ENCODE results near the gene SLC38A11. TPM values are rescaled to one million over a fixed set of nuclear protein-coding genes. Genes with fewer than 3 reads are reported as not detected.

The SLC38A11 gene
- polyA plus RNA-seq, 3 donors = 0.07 TPM; not detected in 2

DNA sequence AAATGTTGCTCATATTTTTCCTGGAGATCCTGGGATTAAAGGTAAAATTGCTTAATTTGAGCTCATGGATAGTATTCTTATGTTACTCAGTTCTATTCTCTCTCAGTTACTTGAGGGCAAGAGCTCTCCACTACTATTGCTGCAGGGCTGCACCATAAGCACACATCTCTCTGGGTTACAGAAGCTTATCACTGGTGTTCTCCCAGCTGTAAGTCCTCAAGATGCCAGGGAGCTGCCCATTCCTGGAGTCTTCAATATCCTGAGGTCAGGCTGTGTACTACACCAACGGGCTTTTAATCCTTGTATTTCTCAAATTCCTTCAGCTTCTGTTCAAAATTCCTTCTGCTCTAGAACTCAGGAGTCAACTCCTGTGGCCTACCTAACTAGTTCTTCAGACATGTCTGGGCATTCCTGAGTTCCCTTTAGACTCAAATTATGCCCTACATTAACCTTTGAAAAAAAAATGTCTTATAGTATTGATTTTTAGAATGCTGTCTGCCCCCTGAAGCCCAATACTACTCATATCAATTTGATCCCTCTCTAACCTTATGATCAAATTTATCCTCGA lies 96.0 kb downstream of the SLC38A11 start:
- H3K36me3 Mint-ChIP-seq = no peaks in the 10 kb centered on the region
- Histone ChIP-seq H3K4me2 (replicated peaks; ENCODE audit: extremely low read depth, low read length, poor library complexity, severe bottlenecking) (no peak overlapping the region), H3K36me3 (replicated peaks in 1 of 2; ENCODE audit: control insufficient read depth in 1 of 2, insufficient read depth in 2 of 2, low read length in 2 of 2) (no peaks in the 10 kb centered on the region), H3K4me1 (ENCODE audit: control insufficient read depth in 1 of 2, insufficient read depth in 2 of 2, low read length in 2 of 2) (no peaks in the 10 kb centered on the region), H3K27ac (ENCODE audit: low read depth in 1 of 2, low read length in 2 of 2) (no peak overlapping the region), H3K9me3 (replicated peaks in 1 of 2; ENCODE audit: control insufficient read depth in 1 of 2, insufficient read depth in 1 of 2, low read length in 2 of 2) (no peaks in the 10 kb centered on the region), H3K9ac (ENCODE audit: insufficient read depth, low read length, poor library complexity, severe bottlenecking) (no peak overlapping the region), H3K27me3 (ENCODE audit: control insufficient read depth in 2 of 2, insufficient read depth in 2 of 2, low read length in 2 of 2) (no peaks in the 10 kb centered on the region), H4K20me1 (ENCODE audit: insufficient read depth, low read length) (no peaks in the 10 kb centered on the region), H3K79me2 (ENCODE audit: insufficient read depth, low read length) (no peaks in the 10 kb centered on the region), H3K4me3 (replicated peaks in 1 of 3; ENCODE audit: low read depth in 2 of 3, low read length in 3 of 3) (no peak overlapping the region), H2AFZ (ENCODE audit: insufficient read depth, low read depth, low read length, poor library complexity, severe bottlenecking) (no peak overlapping the region)
- WGBS (ENCODE audit: insufficient coverage) = 67% methylated on average over 1 of the region's 2 CpGs
- intact Hi-C loops (cut with micrococcal nuclease) = no loop called here
- H3K4me1 Mint-ChIP-seq = no peaks in the 10 kb centered on the region
- no peak overlapping the region for H3K4me3 Mint-ChIP-seq
- H3K27ac Mint-ChIP-seq = no peak overlapping the region
- TF ChIP-seq, protein P1, sequence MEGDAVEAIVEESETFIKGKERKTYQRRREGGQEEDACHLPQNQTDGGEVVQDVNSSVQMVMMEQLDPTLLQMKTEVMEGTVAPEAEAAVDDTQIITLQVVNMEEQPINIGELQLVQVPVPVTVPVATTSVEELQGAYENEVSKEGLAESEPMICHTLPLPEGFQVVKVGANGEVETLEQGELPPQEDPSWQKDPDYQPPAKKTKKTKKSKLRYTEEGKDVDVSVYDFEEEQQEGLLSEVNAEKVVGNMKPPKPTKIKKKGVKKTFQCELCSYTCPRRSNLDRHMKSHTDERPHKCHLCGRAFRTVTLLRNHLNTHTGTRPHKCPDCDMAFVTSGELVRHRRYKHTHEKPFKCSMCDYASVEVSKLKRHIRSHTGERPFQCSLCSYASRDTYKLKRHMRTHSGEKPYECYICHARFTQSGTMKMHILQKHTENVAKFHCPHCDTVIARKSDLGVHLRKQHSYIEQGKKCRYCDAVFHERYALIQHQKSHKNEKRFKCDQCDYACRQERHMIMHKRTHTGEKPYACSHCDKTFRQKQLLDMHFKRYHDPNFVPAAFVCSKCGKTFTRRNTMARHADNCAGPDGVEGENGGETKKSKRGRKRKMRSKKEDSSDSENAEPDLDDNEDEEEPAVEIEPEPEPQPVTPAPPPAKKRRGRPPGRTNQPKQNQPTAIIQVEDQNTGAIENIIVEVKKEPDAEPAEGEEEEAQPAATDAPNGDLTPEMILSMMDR (IDR thresholded peaks at IDR 0.05) = no peak
- H3K27me3 Mint-ChIP-seq (ENCODE audit: low read depth in 3 of 3) = peaks cover 0 to 3% (median 0%) of the 10 kb centered on the region in 3 donors
- no peak for DNase-seq
- H3K9me3 Mint-ChIP-seq = peaks cover 0 to 4% (median 0%) of the 10 kb centered on the region in 7 donors

DNA sequence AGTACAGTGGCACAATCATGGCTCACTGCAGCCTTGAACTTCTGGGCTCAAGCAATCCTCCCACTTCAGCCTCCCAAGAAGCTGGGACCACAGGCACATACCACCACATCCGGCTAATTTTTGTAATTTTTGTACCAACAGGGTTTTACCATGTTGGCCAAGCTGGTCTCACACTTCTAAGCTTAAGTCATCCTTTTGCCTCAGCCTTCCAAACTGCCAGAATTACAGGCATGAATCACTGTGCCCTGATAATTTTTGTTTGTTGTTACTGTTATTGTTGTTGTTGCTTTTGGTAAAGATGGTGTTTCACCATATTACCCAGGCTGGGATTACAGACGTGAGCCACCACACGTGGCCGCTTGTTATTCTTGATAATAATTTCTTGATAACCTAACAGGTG lies 103.2 kb downstream of the SLC38A11 start:
- intact Hi-C loops (cut with micrococcal nuclease) = no loop called here
- H4K20me1 ChIP-seq (ENCODE audit: insufficient read depth, low read length) = no peaks in the 10 kb centered on the region
- DNase-seq = no peak
- Mint-ChIP-seq H3K27me3 (ENCODE audit: low read depth in 3 of 3) (peaks cover 3 to 4% (median 4%) of the 10 kb centered on the region in 3 donors), H3K4me1 (peaks cover 8% of the 10 kb centered on the region), H3K9me3 (peaks cover 0 to 6% (median 0%) of the 10 kb centered on the region in 7 donors), H3K4me3 (no peak overlapping the region), H3K27ac (no peak overlapping the region), H3K36me3 (no peaks in the 10 kb centered on the region)
- H3K79me2 ChIP-seq (ENCODE audit: insufficient read depth, low read length) = no peaks in the 10 kb centered on the region
- no peak overlapping the region for H3K27ac ChIP-seq (ENCODE audit: low read depth in 1 of 2, low read length in 2 of 2)
- H3K36me3 ChIP-seq (replicated peaks in 1 of 2; ENCODE audit: control insufficient read depth in 1 of 2, insufficient read depth in 2 of 2, low read length in 2 of 2) = no peaks in the 10 kb centered on the region
- WGBS (ENCODE audit: insufficient coverage) = no CpG with 5 or more reads among the region's 4 CpGs
- peaks cover 0 to 6% of the 10 kb centered on the region in 2 donors for H3K4me1 ChIP-seq (ENCODE audit: control insufficient read depth in 1 of 2, insufficient read depth in 2 of 2, low read length in 2 of 2)
- H3K4me3 ChIP-seq (replicated peaks in 1 of 3; ENCODE audit: low read depth in 2 of 3, low read length in 3 of 3) = no peak overlapping the region
- H3K27me3 ChIP-seq (ENCODE audit: control insufficient read depth in 2 of 2, insufficient read depth in 2 of 2, low read length in 2 of 2) = no peaks in the 10 kb centered on the region
- H3K4me2 ChIP-seq (replicated peaks; ENCODE audit: extremely low read depth, low read length, poor library complexity, severe bottlenecking) = no peak overlapping the region
- H3K9ac ChIP-seq (ENCODE audit: insufficient read depth, low read length, poor library complexity, severe bottlenecking) = no peak overlapping the region
- H3K9me3 ChIP-seq (replicated peaks in 1 of 2; ENCODE audit: control insufficient read depth in 1 of 2, insufficient read depth in 1 of 2, low read length in 2 of 2) = no peaks in the 10 kb centered on the region
- H2AFZ ChIP-seq (ENCODE audit: insufficient read depth, low read depth, low read length, poor library complexity, severe bottlenecking) = no peak overlapping the region
- TF ChIP-seq, protein P1 (IDR thresholded peaks at IDR 0.05) = no peak
